Hepatocyte (in vitro differentiated cells): Measurements from ENCODE around the gene TULP4. TPM values are rescaled to one million over a fixed set of nuclear protein-coding genes. Genes with fewer than 3 reads are reported as not detected.

Experiments
- DNase-seq: peaks from one replicate; pipeline ENCODE4 v3.0.0-alpha.2; 2016; ENCODE audit warnings: low spot score
- H2AFZ ChIP-seq: fragments of 200-600 bp; sonication (generic); 2 replicates; pipeline ENCODE4 v1.6.0; 2016; ENCODE audit warnings: antibody characterized with exemption, mild to moderate bottlenecking
- H3K27ac ChIP-seq: fragments of 200-600 bp; sonication (generic); 2 replicates; pipeline ENCODE4 v1.5.1; 2016; ENCODE audit warnings: mild to moderate bottlenecking
- H3K27me3 ChIP-seq: fragments of 200-600 bp; sonication (generic); 2 replicates; pipeline ENCODE4 v1.6.1; 2016
- H3K36me3 ChIP-seq: fragments of 200-600 bp; sonication (generic); replicated peaks from 2 replicates; pipeline ENCODE4 v1.5.1; 2016; ENCODE audit warnings: low read depth; ENCODE audit not compliant: insufficient read depth
- H3K4me1 ChIP-seq: fragments of 200-600 bp; sonication (generic); 2 replicates; pipeline ENCODE4 v1.5.1; 2016; ENCODE audit warnings: mild to moderate bottlenecking, moderate library complexity; ENCODE audit not compliant: insufficient read depth
- H3K4me2 ChIP-seq: fragments of 200-600 bp; sonication (generic); 2 replicates; pipeline ENCODE4 v1.6.0; 2016
- H3K4me3 ChIP-seq: fragments of 200-600 bp; sonication (generic); 2 replicates; pipeline ENCODE4 v1.5.1; 2016; ENCODE audit warnings: mild to moderate bottlenecking
- H3K79me2 ChIP-seq: fragments of 200-600 bp; sonication (generic); 2 replicates; pipeline ENCODE4 v1.6.0; 2017; ENCODE audit warnings: mild to moderate bottlenecking
- H3K9me2 ChIP-seq: fragments of 200-600 bp; sonication (generic); replicated peaks from 2 replicates; pipeline ENCODE4 v1.6.0; 2017; ENCODE audit warnings: mild to moderate bottlenecking; ENCODE audit not compliant: insufficient read depth
- H3K9me3 ChIP-seq: fragments of 200-600 bp; sonication (generic); 2 replicates; pipeline ENCODE4 v1.5.1; 2016; ENCODE audit warnings: low read depth, mild to moderate bottlenecking
- H4K20me1 ChIP-seq: fragments of 200-600 bp; sonication (generic); 2 replicates; pipeline ENCODE4 v1.6.0; 2016; ENCODE audit warnings: mild to moderate bottlenecking; ENCODE audit not compliant: insufficient read depth, poor library complexity, severe bottlenecking
- CTCF ChIP-seq: fragments of 200-600 bp; sonication (generic); IDR thresholded peaks from 2 replicates; pipeline ENCODE4 v1.5.1; 2016; ENCODE audit warnings: antibody characterized with exemption, mild to moderate bottlenecking; ENCODE audit not compliant: poor library complexity
- EZH2 ChIP-seq: fragments of 200-600 bp; sonication (generic); IDR thresholded peaks from 2 replicates; pipeline ENCODE4 v1.6.1; 2016; ENCODE audit warnings: antibody characterized with exemption, mild to moderate bottlenecking, borderline replicate concordance
- EZH2phosphoT487 ChIP-seq: fragments of 200-600 bp; sonication (generic); IDR thresholded peaks from one replicate; pipeline ENCODE4 v1.6.1; 2018; ENCODE audit warnings: antibody characterized with exemption, mild to moderate bottlenecking, low read depth, moderate library complexity; ENCODE audit not compliant: unreplicated experiment, severe bottlenecking
- WGBS: methylation state at CpG from one replicate; pipeline ENCODE4 v1.1.6; 2016; ENCODE audit warnings: low lambda C conversion rate; ENCODE audit errors: missing lambda C conversion rate; 5-methylcytosine and 5-hydroxymethylcytosine counted together
- polyA plus RNA-seq: library from polyadenylated mRNA; unstranded; fragments of >200 nt; fragmentation: Nextera tagmentation; extraction: Ambion mirVana; gene quantifications from 2 replicates; pipeline ENCODE4 v1.2.1, GENCODE V29; 2016
- total RNA-seq: library from RNA; depleted of rRNA; stranded (reverse); fragments of >200 nt; gene quantifications from 2 replicates; pipeline ENCODE4 v1.2.3, GENCODE V29; 2014

The TULP4 gene
- total and polyA plus RNA-seq, 2 experiments from 2014 or later: 30.1 to 129 TPM

- TF ChIP-seq CTCF (no peak), EZH2 (no peak), EZH2phosphoT487 (no peak)
- Histone ChIP-seq H3K4me3 (no peak overlapping the region), H3K9me3 (no peaks in the 10 kb centered on the region), H2AFZ (no peak overlapping the region), H3K4me1 (peaks cover 10% of the 10 kb centered on the region), H4K20me1 (peaks cover 8% of the 10 kb centered on the region), H3K27ac (no peak overlapping the region), H3K36me3 (no peaks in the 10 kb centered on the region), H3K27me3 (no peaks in the 10 kb centered on the region), H3K9me2 (no peaks in the 10 kb centered on the region), H3K4me2 (no peak overlapping the region), H3K79me2 (peaks cover 57% of the 10 kb centered on the region)
- WGBS: 98% methylated on average over 9 of the region's 9 CpGs
- DNase-seq: no peak
These were observed 95.7 kb downstream of the TULP4 start for GRCh38 chr6:158408013-158408412.

- H3K9me3 ChIP-seq: no peaks in the 10 kb centered on the region
- H3K4me1 ChIP-seq: peaks cover 10% of the 10 kb centered on the region
- H3K27me3 ChIP-seq: no peaks in the 10 kb centered on the region
- TF ChIP-seq EZH2phosphoT487 (no peak), EZH2 (no peak), CTCF (no peak)
- no peak overlapping the region for H3K27ac ChIP-seq
- H3K4me3 ChIP-seq: no peak overlapping the region
- H3K36me3 ChIP-seq: no peaks in the 10 kb centered on the region
- no peak for DNase-seq
- H2AFZ ChIP-seq: no peak overlapping the region
- no peaks in the 10 kb centered on the region for H3K9me2 ChIP-seq
- no peak overlapping the region for H3K4me2 ChIP-seq
- H4K20me1 ChIP-seq: peaks cover 8% of the 10 kb centered on the region
- WGBS: 57% methylated on average over 9 of the region's 9 CpGs
- H3K79me2 ChIP-seq: peaks cover 50% of the 10 kb centered on the region
These were observed 96.4 kb downstream of the TULP4 start for GRCh38 chr6:158408552-158409130.

GRCh38 chr6:158409451-158409850, 97.2 kb downstream of the TULP4 start:
- Histone ChIP-seq H3K9me2 (no peaks in the 10 kb centered on the region), H4K20me1 (peaks cover 8% of the 10 kb centered on the region), H3K79me2 (peaks cover 44% of the 10 kb centered on the region), H3K4me2 (no peak overlapping the region), H3K27me3 (no peaks in the 10 kb centered on the region), H3K9me3 (no peaks in the 10 kb centered on the region), H3K4me3 (no peak overlapping the region), H3K27ac (no peak overlapping the region), H3K4me1 (peaks cover 10% of the 10 kb centered on the region), H3K36me3 (no peaks in the 10 kb centered on the region), H2AFZ (no peak overlapping the region)
- no peak for DNase-seq
- TF ChIP-seq EZH2phosphoT487: no peak
- TF ChIP-seq EZH2: no peak
- TF ChIP-seq CTCF: no peak
- WGBS: 78% methylated on average over 3 of the region's 3 CpGs
